Medulla oblongata (tissue), 1 donor: Measurements from ENCODE around the gene IKZF2.

Source experiments
- DNase-seq: peaks from one replicate; pipeline ENCODE4 v3.0.0-alpha.2; 2015; ENCODE audit errors: extremely low spot score

IKZF2 gene

DNA sequence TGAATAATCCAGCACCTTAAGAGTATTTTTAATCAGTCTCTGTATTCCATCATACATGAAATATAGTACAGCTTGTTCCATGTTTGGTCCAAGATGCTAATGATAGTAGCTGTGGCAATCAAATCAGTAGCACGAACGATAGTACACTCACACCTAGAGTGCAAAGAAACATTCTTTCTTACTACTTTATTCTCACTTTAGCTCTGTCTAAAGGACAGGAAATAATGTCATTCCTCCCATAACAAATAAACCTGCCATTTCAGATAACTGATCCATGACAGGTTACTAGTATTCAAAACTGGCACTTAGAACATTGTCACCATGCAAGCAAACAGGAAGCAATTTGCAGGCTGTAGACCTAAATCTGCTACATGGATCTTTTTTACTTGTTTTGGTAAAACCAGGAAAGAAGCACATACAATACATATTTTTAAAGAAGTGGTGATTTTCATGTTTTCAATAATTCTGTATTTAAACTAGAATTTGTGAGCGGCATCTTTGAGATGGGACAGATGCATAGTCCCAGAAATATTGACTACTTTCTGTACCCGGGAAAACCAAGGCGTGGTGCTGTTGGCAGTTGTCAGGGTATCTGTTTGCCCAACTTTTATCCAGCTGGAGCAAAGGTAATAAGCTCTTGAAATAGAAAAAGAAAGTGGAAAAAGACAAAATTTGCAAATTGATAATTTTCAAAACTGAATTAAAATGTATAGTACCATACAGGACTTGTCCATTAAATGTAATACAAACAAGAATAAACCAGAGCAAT lies 49.5 kb downstream of the IKZF2 start:
- DNase-seq, result no peak

DNA sequence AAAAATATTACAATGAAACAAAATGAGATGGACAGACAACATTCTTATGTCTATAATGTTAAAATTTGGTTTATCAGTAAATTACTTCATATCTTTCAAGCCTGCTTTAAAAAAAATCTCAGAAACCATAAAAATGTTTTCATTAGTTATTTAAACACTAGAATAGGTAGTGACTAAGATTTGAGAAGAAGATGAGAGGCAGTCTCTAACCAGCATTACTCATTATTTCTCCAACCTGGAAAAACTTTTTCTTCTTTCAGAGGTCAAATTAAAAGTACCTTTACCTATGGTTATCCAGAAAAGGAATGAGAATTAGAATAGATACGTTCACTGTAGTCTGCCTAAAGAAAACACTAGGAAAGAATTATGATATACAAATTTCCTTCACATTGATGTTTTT lies 50.3 kb downstream of the IKZF2 start:
- no peak for DNase-seq

DNA sequence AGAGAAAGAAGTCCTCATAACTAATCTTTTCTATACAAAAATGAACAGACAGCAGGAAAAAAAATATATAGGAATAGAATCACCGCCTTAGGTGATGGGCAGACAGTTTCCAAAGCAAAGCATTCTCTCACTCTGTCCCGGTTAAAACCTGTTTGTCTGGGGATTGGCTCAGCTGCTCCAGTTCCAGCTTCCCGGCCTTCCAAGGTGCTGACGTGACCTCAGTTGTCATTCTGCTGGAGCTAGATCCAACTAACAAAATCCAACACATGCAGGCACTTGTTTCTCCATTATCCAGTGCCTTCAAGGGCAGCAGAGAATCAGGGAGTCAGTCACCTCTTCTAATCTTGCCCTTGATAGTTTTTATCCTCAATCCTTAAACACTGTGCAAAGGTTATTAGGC lies 52.8 kb downstream of the IKZF2 start:
- DNase-seq, result no peak

DNA sequence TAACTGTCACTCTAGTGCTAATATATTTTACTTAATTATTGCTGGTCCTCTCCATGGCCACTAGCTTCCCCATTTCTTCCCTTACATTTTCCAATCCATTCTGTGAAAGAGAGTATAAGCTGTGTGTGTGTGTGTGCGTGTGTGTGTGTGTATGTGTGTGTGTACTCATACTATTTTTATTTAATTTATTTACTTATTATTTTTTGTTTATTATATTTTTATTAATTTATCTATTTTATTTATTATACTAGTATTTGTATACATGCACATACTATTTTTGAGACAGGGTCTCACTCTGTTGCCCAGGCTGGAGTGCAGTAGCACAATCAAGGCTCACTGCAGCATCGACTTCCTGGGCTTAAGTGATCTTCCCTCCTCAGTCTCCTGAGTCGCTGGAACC lies 59.6 kb downstream of the IKZF2 start:
- DNase-seq, result no peak

DNA sequence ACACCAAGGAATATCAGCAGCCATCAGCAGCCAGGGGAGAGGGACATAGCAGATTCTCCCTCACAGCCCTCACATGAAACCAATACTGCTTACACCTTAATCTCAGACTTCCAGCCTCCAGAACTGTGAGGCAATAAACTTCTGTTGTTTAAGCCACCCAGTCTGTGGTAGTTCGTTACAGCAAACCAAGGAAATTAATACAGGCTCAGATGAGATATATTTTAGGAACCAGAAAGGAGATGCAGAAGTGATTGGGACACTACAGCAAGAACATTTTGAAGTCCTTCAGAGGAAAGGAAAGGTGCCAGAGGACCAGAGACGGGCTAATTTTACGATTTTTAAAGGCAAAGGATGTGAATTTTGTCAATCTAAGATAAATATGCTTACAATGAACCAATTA lies 60.6 kb downstream of the IKZF2 start:
- no peak for DNase-seq

DNA sequence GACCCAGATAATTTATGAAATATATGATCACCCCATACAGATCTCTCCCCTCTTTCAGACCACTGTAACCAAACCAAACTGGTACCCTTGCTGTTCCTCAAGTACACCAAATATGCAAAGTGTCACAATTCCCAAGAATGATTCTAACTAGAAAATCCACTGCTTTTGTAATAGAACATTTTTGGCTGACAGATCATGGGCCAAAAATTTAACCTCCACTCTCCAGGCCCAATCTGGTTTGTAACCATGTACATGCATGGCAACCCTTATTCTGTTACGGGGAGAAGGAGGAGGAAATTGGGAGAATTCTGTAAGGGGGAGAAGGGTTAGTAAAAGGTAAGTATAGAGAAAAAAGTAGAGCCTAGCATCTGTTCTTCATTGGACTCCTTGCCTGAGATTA lies 62.0 kb downstream of the IKZF2 start:
- no peak for DNase-seq

DNA sequence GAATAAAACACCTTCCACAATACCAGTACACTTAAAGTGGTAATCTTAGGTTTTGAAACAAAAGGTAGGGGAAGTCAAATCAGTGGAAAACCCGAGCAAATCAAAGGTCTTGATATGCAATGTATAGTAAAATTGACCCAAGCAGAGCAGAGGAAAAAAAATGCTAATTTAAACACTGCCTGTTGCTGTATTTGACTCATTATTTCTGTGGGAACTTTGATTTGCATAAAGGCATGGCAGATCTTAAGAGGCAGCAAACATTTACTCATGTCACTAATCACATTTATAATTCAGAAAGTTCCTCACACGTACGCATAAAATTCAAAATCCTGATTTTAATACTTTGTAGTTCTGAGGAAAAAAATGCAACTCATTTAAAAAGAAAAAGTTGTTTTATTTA lies 64.4 kb downstream of the IKZF2 start:
- no peak for DNase-seq

DNA sequence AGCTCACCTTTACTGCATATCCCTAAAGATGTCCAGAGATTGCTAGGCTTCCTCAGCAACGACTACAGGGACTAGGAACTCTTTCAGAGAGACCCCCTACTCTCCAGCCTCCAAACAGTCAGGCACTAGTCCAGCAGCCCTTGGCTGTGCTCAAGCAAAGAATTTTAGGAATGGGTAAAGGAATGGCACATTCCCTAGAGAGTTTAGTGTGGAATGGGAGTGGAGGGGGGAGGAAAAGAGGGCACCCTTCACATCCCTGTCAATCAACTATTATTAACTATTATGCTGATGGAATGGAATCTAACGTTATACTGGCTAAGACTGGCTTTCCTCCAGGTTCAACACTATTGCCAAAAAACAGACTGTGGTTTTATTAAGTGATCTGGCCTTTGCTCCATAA lies 64.8 kb downstream of the IKZF2 start:
- no peak for DNase-seq

DNA sequence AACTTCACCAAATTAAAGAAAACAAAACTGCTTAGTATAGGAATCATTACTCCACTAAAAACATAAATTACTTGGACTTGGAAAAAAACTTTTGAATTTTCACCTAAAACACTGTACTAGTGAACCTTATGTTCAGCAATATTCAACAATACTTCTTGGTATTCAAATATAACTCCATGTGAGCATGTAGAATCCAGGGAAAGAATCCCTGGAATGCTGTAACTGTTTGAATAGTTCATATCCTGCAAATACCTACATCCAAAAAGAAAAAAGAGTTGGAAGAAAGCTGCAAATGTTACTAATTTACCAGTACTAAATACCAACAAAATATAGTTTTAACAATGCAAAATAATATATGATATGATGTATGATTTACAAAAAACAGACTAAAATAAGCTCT lies 65.4 kb downstream of the IKZF2 start:
- DNase-seq, result no peak

DNA sequence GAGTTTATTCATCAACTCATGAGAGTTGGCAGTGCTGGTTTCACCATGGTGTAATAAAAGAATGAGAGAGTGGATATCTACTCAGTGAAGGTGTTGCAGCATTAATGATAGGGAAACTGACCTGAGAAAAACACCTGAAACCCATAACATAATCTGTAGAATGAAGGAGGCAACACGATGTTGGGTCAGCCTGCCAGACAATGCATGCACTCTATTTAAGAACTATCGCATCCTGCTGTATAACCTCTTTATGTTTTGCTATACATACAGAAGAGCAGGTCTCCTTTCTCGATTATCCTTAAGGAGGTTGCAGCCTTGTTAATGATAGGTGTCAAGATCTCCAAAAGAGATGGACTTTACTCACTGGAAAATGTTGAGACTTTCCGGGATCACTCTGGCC lies 65.9 kb downstream of the IKZF2 start:
- DNase-seq, result no peak

DNA sequence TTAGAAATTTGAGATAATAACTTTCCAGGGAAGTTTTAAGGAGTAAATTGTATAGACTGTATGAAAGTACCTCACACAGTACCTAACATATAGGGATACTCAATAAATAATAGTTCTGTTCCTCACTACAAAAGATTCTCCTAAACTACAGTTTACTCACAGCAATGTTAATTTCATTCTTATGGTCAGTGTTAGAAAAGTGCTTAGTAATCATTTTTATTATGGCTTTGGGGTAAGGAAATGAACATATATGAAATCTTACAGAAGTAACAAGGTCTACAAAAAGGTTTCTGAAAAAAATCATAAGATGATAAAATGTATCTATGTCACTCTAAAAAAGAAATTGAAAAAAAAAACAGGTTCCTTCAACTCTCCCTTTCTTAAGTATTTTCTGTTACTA lies 67.2 kb downstream of the IKZF2 start:
- DNase-seq, result no peak

DNA sequence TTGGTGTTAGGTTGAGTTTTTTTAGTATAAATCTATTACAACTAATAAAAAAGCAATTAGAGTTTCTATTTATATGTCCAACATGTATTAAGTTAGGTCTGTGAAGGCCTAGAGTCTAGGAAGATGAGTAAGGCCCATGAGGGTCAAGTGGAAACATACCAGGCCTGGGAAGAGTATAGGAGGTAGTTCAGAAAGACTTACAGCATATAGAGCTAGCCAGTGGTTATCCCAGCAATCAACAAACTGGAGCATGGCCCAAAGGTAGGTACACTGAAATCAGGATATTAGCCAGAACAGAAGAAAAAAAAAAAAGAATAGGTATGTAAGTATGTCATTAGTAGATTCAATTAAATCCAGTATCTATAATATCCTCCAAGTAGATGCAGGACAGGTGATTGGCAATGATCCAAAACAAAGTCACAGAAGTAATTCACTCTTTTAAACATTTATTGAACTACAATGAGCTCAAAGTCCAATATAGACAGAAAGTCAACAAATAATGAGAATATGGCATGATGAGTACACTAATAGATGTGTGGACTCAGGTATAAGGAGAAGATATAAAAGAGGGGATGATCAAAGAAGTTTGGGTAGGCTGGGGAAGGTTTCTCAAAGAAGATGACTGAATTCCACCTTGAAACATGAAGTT lies 70.3 kb downstream of the IKZF2 start:
- DNase-seq, result no peak

DNA sequence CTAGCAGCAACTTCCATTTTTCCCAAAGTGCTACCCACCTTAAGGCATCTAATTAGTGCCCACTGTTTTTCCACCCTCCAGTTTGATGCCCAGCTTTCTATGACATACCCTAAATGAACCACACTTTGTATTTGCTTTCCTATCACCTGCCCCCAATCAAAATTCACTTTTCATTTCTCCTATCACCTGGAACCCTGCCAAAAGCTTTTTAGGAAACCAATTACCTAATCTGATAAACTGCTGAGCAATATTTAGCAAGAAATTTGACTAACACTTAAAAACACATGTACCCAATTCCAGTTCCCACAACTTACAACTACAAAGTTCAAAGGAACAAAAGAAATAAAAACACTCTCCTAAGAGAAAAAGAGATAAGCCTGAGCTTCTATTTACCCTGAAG lies 71.7 kb downstream of the IKZF2 start:
- no peak for DNase-seq

DNA sequence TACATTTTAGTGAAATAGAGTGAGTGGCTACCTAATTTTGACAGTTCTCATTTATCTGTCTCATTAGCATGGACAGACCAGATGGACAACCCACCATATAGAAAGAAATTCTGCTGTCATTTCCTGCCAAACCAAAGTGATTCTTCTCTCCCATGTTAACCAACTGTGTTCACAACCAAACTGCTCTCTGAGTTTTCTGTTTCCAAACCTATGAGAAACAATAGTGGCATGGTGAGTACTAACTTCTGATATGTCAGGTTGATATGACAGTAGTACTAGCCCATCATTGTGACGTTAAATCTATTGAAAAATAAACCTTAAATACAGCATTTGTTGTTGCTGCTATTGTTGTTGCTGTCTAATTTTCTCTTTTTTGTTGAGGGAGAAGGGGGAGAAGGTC lies 72.7 kb downstream of the IKZF2 start:
- DNase-seq, result no peak

DNA sequence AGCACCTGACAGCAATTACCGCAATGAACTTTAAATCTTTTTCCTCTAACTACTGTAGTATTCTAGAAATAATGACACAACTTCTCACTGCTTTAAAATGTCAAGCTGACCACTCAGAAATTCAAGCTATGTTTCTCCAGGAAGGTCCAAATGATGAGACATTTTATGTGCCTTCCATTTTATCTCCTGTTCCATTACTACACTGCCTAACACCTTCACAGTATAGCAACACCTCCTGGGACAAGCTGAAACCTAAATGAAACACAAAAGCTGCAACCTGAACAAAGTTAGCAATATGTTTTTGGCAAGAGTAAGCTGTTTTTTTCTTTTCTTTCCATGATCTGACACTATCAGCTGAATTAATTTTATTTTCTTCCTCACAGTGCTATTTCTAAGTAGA lies 81.9 kb downstream of the IKZF2 start:
- DNase-seq, result no peak

DNA sequence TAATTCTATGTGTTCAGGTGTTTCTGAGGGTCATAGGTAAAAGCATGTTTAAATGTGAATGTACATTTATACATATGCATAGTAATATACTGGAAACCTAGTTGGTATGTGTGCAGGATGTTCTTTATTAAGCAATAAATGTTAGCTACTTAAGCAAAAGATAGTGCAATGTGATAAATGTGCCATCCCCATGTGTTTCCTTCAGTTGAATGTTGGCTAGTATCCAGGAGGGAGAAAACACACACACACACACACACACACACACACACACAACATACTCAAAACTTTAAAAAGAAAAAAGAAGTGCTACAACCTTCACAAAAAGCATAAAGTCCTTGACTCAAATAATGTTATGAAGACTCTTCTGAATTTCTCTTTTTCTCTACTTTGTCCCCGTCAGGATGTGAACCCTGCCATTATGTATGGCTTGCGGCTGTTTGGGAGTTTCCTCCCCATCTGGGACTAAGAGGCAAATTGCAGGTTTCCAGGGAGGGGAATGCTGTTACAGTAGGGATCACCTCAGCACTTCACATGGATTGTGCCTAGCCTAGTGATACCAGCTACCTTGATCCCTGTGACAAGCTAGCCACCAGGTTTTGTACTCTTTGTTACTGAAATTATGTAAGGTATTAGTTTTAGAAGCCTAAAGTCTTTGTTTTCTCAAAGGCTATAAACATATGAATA lies 82.6 kb downstream of the IKZF2 start:
- DNase-seq, result no peak

DNA sequence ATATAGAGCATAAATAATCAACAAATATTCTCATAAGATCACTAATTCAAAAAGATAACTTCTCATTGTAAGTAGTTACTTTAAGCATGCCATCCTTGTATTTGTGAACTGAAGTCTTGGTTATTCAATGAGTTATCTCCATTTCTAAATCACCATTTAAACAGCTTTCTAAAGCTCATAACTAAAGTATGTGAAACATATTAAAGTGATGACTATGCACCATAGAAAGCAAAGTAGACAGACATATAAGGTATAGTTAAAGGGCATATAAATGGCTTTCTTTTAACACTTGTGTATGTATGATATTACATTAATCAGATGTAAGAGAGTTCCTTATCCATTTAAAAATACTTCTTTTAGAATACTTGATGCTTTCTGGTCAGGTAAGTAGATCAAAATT lies 83.5 kb downstream of the IKZF2 start:
- DNase-seq, result no peak

DNA sequence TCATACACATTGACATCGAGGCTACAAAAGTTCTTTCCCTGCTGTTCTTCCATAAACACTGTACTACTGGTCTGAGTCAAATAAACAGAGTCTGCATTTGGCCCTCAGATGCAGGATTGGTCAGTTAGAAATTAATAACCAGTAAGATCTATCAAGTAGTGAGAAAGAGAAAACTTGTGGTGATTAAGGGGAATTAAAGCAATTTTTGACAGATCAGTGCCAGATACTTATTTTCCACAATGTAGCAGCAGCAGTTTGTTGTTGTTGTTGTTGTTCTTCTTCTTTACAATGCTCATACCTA lies 85.0 kb downstream of the IKZF2 start:
- DNase-seq, result no peak

DNA sequence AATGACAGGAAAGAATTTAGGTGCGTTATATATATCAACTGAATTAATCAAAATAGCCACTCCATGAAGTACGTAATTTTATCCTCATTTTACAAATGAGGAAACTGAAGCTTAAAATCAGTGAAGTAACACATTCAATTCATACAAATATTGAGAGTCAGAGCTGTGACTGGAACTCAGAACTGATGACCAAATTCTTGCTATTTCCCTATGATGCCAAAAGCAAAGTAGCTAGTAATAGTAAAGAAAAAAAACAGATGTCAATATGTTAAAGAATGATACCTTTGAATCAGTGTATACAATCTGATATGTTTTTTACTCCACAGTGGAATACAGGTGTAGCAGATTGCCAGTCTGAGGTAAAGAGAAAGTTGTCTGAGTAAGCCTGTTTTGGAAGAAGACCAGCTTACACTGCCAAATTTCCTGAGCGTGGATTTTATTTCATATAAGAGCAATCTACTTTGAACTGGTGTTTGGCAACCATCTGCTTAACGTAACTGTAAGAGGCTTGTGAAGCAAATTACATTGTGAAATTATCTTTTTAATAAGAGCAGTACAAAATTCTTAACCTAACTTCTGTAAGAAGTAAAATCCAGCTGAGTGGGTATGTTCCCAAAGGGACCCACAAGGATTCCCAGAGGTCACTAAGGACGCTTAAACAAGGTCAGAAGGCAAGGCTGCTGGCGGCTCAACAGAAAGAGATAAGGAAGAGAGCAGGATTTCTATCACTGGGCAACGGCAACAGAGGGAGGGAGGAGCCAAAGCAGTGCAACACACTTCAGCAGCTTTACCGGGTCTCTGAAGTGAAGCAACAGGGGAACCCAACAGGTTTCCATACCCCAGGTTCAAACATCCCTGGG lies 85.6 kb downstream of the IKZF2 start:
- DNase-seq, result no peak

DNA sequence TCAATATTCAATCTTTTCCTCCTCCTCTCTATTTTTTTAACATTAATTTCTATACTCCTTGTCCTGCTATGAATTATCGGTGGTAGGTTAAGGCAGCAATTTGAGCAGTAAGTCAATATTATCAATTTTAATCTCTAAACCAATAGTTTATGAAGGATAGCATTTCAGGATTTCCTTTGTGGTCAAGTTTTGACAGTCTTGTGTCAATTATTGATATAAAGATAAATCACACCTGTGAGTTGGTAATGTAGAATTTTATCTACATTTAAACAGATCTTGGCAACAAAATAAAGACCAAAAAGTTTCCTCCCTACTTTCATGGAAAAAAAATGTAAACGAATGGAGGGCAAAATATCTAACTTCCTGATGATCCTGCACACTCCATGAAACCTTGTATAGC lies 87.3 kb downstream of the IKZF2 start:
- DNase-seq, result no peak

DNA sequence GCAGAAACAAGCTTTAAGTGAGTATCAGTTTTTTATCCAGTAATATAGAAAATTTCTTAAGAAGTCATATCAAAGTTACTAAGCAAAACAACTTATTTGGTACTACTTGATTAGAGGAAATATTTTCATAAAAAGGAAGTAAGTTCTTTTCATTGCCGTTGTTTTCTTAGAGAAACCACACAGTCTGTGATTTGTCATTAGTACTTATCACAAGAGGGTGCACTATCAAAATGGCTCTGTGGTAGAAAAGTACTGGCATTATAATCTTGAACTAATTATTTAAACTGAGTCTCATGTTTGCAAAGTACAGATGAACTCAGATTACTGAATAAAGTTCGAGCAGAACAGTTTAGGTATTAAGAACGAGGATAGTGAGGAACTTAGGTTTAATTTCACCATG lies 93.4 kb downstream of the IKZF2 start:
- DNase-seq, result no peak

DNA sequence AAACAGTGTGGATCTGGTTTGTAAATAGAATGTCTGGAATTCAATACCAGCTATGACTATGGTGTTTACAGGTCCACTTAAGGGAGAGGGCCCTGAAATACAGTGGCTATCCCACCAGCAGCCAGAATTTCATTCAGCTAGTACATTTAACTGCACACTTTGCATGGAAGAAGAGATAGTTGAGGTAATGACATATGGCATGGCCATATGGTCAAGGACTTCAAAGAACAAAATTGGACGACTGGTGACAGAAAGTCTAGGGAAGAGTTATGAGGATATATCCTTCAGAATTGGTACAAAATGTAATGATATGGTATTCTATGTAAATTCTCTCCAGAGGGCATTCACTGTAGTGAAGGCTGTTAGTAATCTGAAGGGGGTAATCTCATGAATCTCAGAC lies 105.0 kb downstream of the IKZF2 start:
- DNase-seq, result no peak

DNA sequence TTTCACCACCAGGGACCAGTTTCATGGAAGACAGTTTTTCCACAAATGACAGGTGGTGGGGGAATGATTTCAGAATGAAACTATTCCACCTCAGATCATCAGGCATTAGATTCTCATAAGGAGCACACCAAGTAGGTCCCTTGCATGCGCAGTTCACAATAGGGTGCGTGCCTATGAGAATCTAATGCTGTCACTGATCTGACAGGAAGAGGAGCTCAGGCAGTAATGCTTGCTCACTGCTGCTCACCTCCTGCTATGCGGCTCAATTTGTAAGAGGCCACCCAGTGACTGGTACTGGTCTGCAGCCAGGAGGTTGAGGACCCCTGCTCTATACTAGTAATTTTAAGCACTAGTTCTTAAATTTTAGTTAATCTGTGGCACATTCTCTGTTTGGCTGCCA lies 107.8 kb downstream of the IKZF2 start:
- DNase-seq, result no peak
